ENCODE results near the gene SERHL2.
"Not testable (repeated sequence)": the region's sequence is repeated elsewhere in the genome, so short reads cannot be mapped to it uniquely, and the experiment has no call there.

Gene SERHL2

GRCh38 chr22:42607641-42608040, 53.9 kb downstream of the SERHL2 start:
- not testable (repeated sequence) for DNase-seq (ENCODE audit: low read depth)

GRCh38 chr22:42608136-42608822, 54.5 kb downstream of the SERHL2 start:
- no peak for DNase-seq (ENCODE audit: low read depth)

GRCh38 chr22:42608823-42609361, 55.1 kb downstream of the SERHL2 start:
- DNase-seq (ENCODE audit: low read depth): no peak

- no peak for DNase-seq (ENCODE audit: low read depth)
These were observed 56.4 kb downstream of the SERHL2 start for GRCh38 chr22:42610186-42610585.

GRCh38 chr22:42611051-42611450, 57.3 kb downstream of the SERHL2 start:
- DNase-seq (ENCODE audit: low read depth): no peak

- DNase-seq (ENCODE audit: low read depth): no peak
These were observed 58.6 kb downstream of the SERHL2 start for GRCh38 chr22:42612336-42612735.

- no peak for DNase-seq (ENCODE audit: low read depth)
These were observed 60.1 kb downstream of the SERHL2 start for GRCh38 chr22:42613872-42614301.

GRCh38 chr22:42614312-42615091, 60.7 kb downstream of the SERHL2 start, which contains the start of gene POLDIP3:
POLDIP3 (minus strand) TSS chr22:42614883; CDS start chr22:42614857, 26 bp downstream.
- peak; percentile 99 for DNase-seq (ENCODE audit: low read depth)

GRCh38 chr22:42615092-42615859, 61.5 kb downstream of the SERHL2 start:
- peak; percentile 75 for DNase-seq (ENCODE audit: low read depth)

GRCh38 chr22:42615860-42616175, 62.1 kb downstream of the SERHL2 start:
- not testable (repeated sequence) for DNase-seq (ENCODE audit: low read depth)

GRCh38 chr22:42617155-42617983, 63.6 kb downstream of the SERHL2 start:
- DNase-seq (ENCODE audit: low read depth): no peak

- no peak for DNase-seq (ENCODE audit: low read depth)
These were observed 65.7 kb downstream of the SERHL2 start for GRCh38 chr22:42619261-42620063.

GRCh38 chr22:42620084-42620483, 66.3 kb downstream of the SERHL2 start:
- DNase-seq (ENCODE audit: low read depth): no peak

- peak; percentile 36 for DNase-seq (ENCODE audit: low read depth)
These were observed 67.8 kb downstream of the SERHL2 start for GRCh38 chr22:42621505-42622002.

GRCh38 chr22:42622061-42622710, 68.4 kb downstream of the SERHL2 start:
- no peak for DNase-seq (ENCODE audit: low read depth)

GRCh38 chr22:42623301-42623751, 69.6 kb downstream of the SERHL2 start:
- DNase-seq (ENCODE audit: low read depth): no peak
